Body of pancreas (tissue), 4 donors: ENCODE measurements around the gene C15orf61. TPM values are rescaled to one million over a fixed set of nuclear protein-coding genes. Genes with fewer than 3 reads are reported as not detected.

Experiments
- ATAC-seq: fragments of 150-250 bp; one replicate; pipeline ENCODE4 v1.9.1; 2016
- DNase-seq, 4 donors: peaks; one replicate each; pipeline ENCODE4 v3.0.0-alpha.2; 2019
- H3K27ac ChIP-seq, 4 donors: fragments of 200-600 bp; sonication (generic); 1 replicate in 3 of 4; 2 replicates in 1 of 4; pipeline versions ENCODE4 v1.5.1 to v1.6.1; 2016 to 2019; ENCODE audit warnings: mild to moderate bottlenecking in 1 of 4, mixed read lengths in 1 of 4, moderate library complexity in 1 of 4
- H3K27me3 ChIP-seq, 2 donors: fragments of 200-600 bp; sonication (generic); one replicate each; pipeline ENCODE4 v1.6.0; 2016; ENCODE audit warnings: mild to moderate bottlenecking in 1 of 2
- H3K36me3 ChIP-seq, 2 donors: fragments of 200-600 bp; sonication (generic); replicated peaks in 1 of 2; 2 replicates each; pipeline ENCODE4 v1.5.1; 2016; ENCODE audit warnings: low read depth in 2 of 2; ENCODE audit not compliant: insufficient read depth in 1 of 2
- H3K4me1 ChIP-seq: fragments of 200-600 bp; sonication (generic); one replicate; pipeline ENCODE4 v1.6.0; 2016
- H3K4me3 ChIP-seq, 2 donors: fragments of 200-600 bp; sonication (generic); 1 replicate in 1 of 2; 2 replicates in 1 of 2; pipeline ENCODE4 v1.5.1; 2016 to 2019
- H3K9me3 ChIP-seq, 3 donors: fragments of 200-600 bp; sonication (generic); 1 replicate in 2 of 3; 2 replicates in 1 of 3; pipeline ENCODE4 v1.5.1; 2016
- CTCF ChIP-seq, 7 experiments: fragments of 450-650 bp in 4 of 7; fragments of 200-600 bp in 3 of 7; sonication (generic) in 3 of 7; IDR thresholded peaks; one replicate each; pipeline ENCODE4 v1.5.1; 2016 to 2019; ENCODE audit warnings: antibody characterized with exemption in 7 of 7
- POLR2A ChIP-seq, 3 donors: fragments of 450-650 bp; IDR thresholded peaks; one replicate each; pipeline ENCODE4 v1.6.1; 2016; ENCODE audit warnings: antibody characterized with exemption in 3 of 3, mild to moderate bottlenecking in 2 of 3
- WGBS, 2 donors: methylation state at CpG; one replicate each; pipeline ENCODE4 v1.1.5; 2017; 5-methylcytosine and 5-hydroxymethylcytosine counted together
- intact Hi-C: fragments of 100-400 bp; cut with DNase I; formaldehyde crosslinking; loops from one replicate; pipeline ENCODE4 v1.15.1; 2023
- total RNA-seq, 2 donors: library from RNA; depleted of rRNA; stranded (reverse); fragments of >200 nt; gene quantifications; one replicate each; pipeline ENCODE4 v1.1.0, GENCODE V29; 2016

C15orf61 gene
- total RNA-seq, 2 donors from 2014 or later, result 0.78 to 5.6 TPM

GRCh38 chr15:67551207-67551743 is 30.3 kb downstream of the C15orf61 start:
- Histone ChIP-seq H3K4me1 (peaks cover 8% of the 10 kb centered on the region), H3K4me3 (no peak overlapping the region), H3K36me3 (no peaks in the 10 kb centered on the region), H3K27ac (no peak overlapping the region), H3K27me3 (no peaks in the 10 kb centered on the region), H3K9me3 (no peaks in the 10 kb centered on the region)
- TF ChIP-seq POLR2A (IDR thresholded peaks at IDR 0.05) (no peak), CTCF (IDR thresholded peaks at IDR 0.05) (no peak)
- ATAC-seq (no peak), DNase-seq (no peak)
- 100% methylated on average over 1 of the region's 1 CpG for WGBS, 2 donors
- intact Hi-C loops, result no loop called here

- TF ChIP-seq CTCF (IDR thresholded peaks at IDR 0.05) (no peak), POLR2A (IDR thresholded peaks at IDR 0.05) (no peak)
- peaks cover 0 to 2% of the 10 kb centered on the region in 2 donors for H3K36me3 ChIP-seq
- H3K4me1 ChIP-seq, result no peaks in the 10 kb centered on the region
- no peaks in the 10 kb centered on the region for H3K9me3 ChIP-seq
- no peaks in the 10 kb centered on the region for H3K27me3 ChIP-seq
- ATAC-seq (no peak), DNase-seq (no peak)
- intact Hi-C loops, result no loop called here
- H3K27ac ChIP-seq, result no peak overlapping the region
- WGBS, 2 donors, result 88 to 96% methylated on average over 4 of the region's 4 CpGs
- no peak overlapping the region for H3K4me3 ChIP-seq
These were observed 33.6 kb downstream of the C15orf61 start for GRCh38 chr15:67554580-67554979.

GRCh38 chr15:67556976-67557570 is 36.1 kb downstream of the C15orf61 start:
- no peaks in the 10 kb centered on the region for H3K4me1 ChIP-seq
- 78 to 90% methylated on average over 3 of the region's 3 CpGs for WGBS, 2 donors
- no peak overlapping the region for H3K4me3 ChIP-seq
- no peaks in the 10 kb centered on the region for H3K27me3 ChIP-seq
- DNase-seq, result no peak
- no peaks in the 10 kb centered on the region for H3K9me3 ChIP-seq
- H3K27ac ChIP-seq, result no peak overlapping the region
- no peak for ATAC-seq
- intact Hi-C loops, result no loop called here
- TF ChIP-seq POLR2A (IDR thresholded peaks at IDR 0.05) (no peak), CTCF (IDR thresholded peaks at IDR 0.05) (no peak)
- peaks cover 0 to 2% of the 10 kb centered on the region in 2 donors for H3K36me3 ChIP-seq

GRCh38 chr15:67558502-67558901 is 37.6 kb downstream of the C15orf61 start:
- no peak for ATAC-seq
- Histone ChIP-seq H3K4me3 (no peak overlapping the region), H3K9me3 (no peaks in the 10 kb centered on the region), H3K27ac (no peak overlapping the region), H3K36me3 (peaks cover 0 to 2% of the 10 kb centered on the region in 2 donors), H3K4me1 (no peaks in the 10 kb centered on the region), H3K27me3 (no peaks in the 10 kb centered on the region)
- no peak for DNase-seq
- intact Hi-C loops, result no loop called here
- 90 to 97% methylated on average over 4 of the region's 4 CpGs for WGBS, 2 donors
- no peak for TF ChIP-seq POLR2A (IDR thresholded peaks at IDR 0.05)
- TF ChIP-seq CTCF (IDR thresholded peaks at IDR 0.05), result no peak

- WGBS, 2 donors, result 92 to 100% methylated on average over 1 of the region's 1 CpG
- ATAC-seq, result no peak
- Histone ChIP-seq H3K27ac (no peak overlapping the region), H3K36me3 (peaks cover 0 to 2% of the 10 kb centered on the region in 2 donors), H3K4me1 (no peaks in the 10 kb centered on the region), H3K4me3 (no peak overlapping the region), H3K27me3 (no peaks in the 10 kb centered on the region), H3K9me3 (no peaks in the 10 kb centered on the region)
- no peak for DNase-seq
- intact Hi-C loops, result no loop called here
- TF ChIP-seq CTCF (IDR thresholded peaks at IDR 0.05) (no peak), POLR2A (IDR thresholded peaks at IDR 0.05) (no peak)
These were observed 38.2 kb downstream of the C15orf61 start for GRCh38 chr15:67559158-67559557.
